Stimulated activated CD4-positive, alpha-beta T cell treated with anti-CD3 and anti-CD28 coated beads, Interleukin-15, amount 100 ng/mL, for 1 hour (primary cell): ENCODE measurements around the gene TGFBR3L.

ENCODE experiments used
- DNase-seq, 2 donors: peaks; one replicate each; pipeline ENCODE4 v3.0.0-alpha.2; 2020; ENCODE audit warnings: low read depth in 1 of 2, low spot score in 1 of 2

TGFBR3L gene

DNA sequence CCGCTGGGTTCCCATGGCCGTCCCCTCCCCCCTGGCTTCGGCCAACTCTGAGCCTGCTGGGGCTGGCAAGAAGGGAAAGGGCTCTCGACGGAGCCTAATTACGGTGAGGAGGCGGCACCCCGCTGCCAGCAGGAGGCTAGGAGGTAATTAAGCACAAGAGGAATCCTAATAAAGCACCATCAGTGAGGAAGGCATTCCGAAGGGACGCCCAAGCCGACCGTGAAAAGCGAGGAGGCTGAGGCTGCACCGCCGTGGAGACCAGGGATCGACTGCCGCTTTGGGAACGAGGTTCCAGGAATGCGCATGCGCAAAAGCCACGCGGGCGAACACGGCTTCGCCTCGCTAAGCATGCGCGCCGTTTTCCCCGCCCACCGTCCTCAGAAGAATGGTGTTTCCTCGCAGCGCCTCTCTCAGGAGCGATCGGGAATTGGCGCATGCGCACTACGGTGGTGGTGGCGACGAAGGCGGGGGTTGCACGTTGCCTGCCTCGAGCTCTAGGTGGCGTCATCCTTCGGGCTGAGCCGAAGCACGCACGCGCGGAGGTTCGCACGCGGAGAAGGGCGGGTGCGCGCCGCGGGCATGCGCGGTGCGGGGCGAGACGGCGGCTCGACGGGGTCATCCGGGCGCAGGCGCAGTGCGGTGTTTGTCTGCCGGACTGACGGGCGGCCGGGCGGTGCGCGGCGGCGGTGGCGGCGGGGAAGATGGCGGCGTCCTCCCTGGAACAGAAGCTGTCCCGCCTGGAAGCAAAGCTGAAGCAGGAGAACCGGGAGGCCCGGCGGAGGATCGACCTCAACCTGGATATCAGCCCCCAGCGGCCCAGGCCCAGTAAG is 11.2 kb upstream of the TGFBR3L start, which contains the start of gene MAP2K7:
Gene MAP2K7, plus strand, starts transcription at position 634 of the 830 bp plus-strand sequence. Its CDS starts 68 bp downstream, at position 702.
- DNase-seq, result peak; percentile 100

DNA sequence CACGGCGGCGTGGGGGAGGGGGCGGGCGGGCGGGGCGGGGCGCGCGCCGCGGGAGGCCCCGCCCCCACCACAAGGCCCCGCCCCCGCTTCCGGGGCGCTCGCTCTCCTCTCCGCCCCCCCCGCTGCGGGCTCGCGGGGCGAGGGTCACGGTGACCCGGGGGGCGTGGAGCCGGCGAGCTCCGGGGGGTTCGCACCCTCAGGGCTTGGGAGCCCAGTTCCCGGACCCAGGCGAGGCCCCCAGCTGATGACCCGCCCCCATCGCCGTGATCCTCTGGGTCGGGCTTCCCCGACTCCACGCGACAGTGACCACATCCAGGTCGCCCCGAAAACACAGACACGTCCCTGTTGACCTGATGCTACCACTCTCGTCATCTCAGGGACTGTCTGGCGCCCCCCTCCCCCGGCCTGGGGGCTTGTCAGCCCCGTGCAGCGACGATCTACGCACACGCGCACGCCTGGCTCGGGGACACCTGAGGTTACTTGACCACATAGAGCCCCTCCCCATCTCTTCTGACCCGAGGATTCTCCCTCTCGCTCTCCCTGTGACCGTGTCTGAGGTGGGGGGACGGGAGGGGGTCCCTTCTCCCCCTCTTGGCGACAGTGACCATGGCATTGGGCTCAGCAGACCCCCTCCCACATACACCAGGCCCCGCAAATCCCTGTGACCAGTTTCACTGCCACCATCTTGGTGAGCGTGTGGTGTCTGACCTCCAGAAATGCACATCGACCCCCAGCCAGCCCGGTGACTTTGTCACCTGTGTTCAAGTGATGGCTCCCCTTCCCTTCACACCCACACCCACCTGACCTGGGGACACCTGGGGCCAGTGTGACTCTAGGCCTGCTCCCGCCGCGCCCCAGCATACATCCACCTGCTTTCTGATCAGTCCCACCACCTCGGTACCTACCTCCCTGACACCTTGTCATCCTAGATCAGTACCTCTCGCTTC is 10.3 kb upstream of the TGFBR3L start:
- no peak for DNase-seq

DNA sequence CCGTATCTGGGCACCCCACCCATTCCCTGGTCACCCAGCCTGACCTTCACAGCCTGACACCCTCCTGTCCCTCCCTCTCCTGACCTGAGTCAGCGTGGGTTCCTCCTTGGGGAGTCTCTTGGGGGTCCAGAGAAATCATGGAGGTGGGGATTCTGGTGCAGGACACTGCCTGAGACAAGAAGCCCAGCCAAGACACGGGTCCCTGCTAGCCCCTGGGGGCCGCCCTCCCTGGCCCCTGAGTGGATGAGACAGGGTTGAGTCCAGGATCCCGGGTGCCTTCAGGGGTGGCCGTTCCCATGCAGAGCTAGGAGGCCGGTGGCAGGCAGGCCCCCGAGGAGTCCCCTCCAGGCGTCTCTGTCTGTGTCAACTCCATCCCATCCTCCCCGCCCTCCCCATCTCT is 9.4 kb upstream of the TGFBR3L start:
- no peak for DNase-seq

DNA sequence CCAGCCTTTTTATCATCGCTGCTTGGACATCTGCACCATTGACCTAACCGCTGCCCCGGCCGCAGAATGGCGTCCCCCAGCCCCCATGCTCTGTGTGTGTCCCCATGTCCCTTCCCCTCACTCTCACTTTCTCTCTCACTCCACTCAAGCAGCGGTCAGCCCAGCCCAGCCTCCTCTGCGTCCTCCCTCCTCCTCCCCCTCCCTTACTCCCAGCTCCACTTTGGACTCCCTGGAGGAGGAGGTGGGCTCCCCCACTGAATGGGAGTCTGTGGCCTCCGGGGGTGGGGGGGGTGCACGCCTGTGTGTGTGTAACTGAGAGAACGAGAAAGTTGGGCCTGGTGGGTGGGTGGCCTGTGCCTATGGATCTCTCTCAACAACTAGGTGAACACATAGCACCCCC is 8.8 kb upstream of the TGFBR3L start:
- DNase-seq, result no peak

DNA sequence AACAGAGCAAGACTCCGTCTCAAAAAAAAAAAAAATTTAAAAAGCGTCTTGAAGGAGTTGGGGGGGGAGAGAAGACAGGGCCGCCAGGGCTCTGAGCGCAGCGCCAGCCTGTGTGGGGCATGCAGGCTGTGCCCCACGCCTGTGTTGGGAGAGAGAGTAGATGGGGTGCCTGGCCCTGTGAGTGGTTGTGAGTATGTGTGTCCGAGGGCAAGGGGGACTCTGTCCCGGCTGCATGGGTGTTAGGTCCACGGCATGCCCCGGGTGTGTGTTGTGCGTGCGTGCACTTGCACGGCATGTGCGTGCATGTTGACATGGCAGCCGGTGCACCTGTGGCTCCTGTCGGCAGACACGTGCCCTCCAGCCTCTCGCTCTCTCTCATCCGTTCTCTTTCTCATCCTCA is 7.5 kb upstream of the TGFBR3L start:
- DNase-seq, result no peak

DNA sequence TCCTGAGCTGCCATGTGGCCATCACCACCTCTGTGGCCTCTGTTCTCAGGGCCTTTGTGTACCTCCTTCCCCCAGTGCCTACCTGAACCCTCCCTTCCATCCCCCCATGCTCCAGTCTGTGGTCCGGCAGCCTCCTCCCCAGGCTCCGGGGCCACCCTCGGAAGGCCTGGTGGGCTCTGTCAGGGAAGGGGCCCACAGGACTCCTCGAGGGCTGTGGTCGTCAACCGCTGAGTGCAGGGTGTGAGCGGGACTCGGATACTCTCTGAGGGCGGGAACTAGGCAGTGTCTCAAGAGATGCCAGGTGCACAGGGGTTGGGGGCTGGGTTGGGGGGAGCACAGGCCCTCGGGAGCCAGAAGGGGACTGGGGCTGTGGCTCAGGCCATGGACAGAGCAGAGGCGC is 7.1 kb upstream of the TGFBR3L start:
- DNase-seq, result no peak

DNA sequence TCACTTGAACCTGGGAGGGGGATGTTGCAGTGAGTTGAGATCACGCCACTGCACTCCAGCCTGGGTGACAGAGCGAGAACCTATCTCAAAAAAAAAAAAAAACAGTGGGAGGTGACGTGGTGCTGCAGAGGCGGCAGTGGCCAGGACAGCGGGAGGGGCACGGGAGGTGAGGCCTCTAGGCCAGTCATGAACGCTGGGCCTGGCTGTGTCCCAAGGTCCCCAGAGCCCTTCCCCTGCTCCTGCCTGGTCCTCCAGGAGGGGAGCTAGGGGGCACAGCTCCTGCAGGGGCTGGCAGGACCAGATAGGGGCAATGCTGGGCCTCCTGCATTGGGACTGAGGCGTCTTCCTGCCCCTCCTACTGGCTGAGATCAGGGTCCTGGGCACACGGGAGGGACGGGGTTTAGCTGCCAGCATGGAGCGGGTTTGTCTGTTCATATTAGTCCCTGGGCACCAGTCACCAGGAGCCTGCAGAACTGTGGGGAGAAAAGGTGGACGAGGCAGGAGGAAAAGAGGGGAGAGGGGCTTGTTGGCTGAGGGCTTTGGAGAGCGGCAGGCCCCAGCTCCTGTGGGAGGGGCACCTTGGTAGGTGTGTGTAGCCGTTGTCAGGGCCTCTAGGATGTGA is 6.4 kb upstream of the TGFBR3L start:
- no peak for DNase-seq

DNA sequence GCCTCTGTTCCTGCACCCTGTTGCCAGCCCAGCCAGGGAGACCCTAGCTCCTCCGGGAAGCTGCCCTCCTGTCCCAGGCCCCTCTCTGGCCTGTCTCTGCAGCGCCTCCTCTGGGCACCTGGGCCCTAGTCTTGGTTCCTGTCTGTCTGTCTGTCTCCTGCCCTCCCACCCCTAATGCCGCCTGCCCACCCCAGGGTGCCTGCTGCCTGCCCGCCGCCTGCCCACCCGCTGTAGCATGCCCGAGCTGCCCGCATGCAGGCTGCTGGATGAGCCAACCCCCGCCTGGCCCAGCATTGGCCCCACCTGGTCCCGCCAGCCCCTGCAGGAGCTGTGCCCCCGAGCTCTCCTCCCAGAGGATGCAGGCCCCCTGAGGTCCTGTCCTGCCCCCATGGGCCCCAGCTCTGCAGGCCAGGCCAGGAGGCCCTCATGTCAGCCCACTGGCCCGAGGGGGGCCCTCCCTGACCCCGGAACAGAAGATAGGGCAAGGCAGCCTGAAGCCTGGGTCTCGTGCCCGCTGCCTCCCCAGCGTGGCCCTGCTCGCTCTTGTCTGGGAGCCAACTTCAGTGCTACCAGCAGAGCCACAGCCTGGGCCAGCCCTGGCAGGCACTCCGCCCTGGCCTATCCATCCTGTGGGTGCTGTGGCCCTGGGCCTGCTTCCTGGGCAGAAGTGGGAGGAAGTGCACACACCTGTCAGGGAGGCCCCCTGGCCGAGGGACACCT is 5.7 kb upstream of the TGFBR3L start:
- no peak for DNase-seq

DNA sequence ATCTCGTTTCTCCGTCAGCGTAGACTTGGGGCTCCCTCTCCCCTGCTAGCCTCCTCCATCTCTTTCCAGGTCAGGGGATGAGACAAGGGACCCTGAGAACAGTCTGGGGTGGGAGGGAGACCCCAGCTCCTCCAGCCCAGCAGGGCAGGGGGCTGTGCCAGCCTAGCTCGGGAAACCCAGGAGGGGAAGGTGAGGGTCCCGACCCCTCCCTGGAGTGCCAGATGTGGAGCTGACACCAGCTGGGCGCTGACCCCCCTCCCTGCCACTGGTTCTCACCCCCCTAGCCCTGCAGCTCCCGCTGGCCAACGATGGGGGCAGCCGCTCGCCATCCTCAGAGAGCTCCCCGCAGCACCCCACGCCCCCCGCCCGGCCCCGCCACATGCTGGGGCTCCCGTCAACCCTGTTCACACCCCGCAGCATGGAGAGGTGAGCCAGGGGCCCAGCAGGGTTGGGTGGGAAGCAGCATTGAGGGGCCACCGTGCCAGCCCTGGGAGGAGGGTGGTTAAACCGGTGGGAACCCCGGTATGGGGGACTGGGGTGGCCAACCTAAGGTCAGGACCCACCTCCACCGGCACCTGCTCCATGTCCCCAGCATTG is 5.1 kb upstream of the TGFBR3L start:
- no peak for DNase-seq

DNA sequence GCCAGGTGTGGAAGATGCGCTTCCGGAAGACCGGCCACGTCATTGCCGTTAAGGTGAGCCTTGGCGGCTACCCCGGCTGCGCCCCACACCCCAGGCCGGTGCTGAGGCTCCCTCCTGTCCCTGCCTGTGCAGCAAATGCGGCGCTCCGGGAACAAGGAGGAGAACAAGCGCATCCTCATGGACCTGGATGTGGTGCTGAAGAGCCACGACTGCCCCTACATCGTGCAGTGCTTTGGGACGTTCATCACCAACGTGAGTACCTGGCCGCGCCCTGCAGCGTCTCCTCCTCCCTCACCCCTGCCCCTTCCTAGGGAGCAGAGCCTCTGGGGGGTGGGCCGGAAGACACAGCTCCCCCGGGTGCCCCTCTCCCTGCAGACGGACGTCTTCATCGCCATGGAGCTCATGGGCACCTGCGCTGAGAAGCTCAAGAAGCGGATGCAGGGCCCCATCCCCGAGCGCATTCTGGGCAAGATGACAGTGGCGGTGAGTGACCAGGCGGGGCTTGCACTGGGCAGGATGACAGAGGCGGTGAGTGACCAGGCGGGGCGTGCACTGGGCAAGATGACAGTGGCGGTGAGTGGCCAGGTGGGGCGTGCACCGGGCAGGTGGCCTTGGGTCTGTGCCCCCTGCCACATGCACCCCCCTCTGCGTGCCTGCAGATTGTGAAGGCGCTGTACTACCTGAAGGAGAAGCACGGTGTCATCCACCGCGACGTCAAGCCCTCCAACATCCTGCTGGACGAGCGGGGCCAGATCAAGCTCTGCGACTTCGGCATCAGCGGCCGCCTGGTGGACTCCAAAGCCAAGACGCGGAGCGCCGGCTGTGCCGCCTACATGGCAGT is 4.1 kb upstream of the TGFBR3L start:
- DNase-seq, result no peak

DNA sequence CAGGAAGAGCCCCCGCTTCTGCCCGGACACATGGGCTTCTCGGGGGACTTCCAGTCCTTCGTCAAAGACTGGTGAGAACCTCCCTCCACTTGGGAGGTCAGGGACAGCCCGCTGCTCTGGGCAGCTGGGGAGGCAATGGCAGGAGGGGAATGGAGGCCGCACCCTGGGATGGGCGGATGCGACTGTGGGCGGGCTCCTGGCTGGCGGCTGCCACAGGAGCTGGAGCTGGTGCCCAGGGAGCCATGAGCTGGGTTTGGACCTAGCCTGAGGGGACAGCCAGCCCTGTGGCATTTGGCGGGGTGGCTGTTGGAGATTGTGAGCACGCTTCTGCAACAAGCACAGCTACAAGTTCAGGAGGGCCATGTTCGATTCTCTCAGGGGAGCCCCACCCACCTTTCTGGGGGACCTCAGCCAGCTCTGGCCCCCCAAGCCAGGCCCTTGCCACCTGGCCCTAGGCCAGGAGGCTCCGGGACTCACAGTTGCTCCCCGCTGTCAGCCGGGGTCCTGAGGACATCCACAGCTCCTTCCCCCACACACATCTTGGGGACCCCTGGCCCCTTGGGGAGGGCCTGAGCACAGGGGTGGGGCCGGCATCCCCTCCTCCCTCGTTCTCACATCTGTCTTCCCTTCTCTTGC is 3.0 kb upstream of the TGFBR3L start:
- no peak for DNase-seq

DNA sequence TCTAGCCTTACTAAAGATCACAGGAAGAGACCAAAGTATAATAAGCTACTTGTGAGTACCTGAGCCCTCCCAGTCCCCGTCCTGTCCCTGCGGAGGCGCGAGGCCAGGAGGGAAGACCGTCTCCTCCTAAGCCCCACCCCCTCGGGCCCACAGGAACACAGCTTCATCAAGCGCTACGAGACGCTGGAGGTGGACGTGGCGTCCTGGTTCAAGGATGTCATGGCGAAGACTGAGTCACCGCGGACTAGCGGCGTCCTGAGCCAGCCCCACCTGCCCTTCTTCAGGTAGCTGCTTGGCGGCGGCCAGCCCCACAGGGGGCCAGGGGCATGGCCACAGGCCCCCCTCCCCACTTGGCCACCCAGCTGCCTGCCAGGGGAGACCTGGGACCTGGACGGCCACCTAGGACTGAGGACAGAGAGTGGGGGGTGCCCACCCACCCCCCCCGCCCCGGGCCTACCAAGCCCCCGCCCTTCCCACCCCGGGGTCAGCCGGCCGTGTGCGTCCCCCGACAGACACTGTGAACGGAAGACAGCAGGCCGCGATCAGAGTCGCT is 2.4 kb upstream of the TGFBR3L start:
- no peak for DNase-seq

DNA sequence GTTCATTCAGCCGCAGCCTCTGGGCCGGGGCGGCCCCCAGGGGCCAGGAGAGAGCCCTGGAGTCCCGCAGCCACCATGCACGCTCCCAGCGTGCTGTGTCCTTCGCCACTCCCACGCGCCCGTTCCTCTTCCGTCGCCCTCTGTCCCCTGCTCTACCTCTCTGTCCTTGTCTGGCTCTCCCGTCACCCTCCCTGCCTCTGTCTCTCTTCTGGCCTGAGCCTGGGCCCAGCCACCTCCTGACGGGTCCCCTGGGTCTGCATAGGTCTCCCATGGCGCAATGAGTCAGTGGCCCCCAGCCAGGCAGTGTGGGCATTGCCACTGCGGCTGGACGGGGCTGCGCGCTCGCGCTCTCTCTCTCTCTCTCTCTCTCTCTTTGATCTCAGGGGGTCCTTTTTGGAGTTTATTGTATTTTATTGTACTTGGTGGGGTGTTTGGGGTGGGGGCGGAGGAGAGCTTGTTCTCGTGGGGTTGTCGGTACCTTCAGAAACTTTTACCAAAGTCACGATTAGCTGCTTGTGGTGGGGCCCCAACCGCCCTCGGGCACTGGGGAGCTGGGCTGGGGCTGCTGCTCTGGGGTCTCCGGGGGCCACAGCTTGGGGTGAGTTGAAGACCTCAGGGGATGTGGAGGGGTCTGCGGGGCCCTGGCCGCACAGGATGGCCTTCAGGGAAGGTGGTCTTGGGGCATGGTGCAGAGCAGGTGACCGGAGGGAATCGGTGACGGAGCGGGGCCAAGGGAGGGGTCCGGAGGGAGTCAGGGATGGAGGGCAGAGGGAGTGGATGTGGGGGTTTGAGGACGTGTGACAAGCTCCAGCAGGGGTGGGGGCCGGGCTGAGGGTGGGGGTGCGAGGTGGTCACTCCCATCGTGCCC is 1.7 kb upstream of the TGFBR3L start:
- no peak for DNase-seq

DNA sequence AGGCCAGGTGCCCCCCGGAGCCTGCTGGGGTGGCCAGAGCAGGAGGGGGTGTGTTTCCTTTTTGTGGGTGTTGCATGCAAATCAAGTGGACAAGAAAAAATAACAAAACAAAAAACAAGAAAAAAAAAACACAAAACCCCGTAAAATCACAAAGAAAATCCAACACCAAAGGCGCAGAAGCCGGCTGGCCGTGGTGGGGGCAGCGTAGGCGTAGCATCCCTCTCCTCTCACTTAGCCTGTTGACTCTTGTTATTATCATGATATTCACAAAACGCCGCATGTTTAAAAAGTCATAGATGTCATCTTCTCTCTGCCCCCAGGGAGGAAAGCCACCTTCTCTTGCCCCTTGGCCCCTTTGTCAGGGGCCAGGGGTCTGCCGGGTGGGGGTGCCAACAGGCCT is 978 bp upstream of the TGFBR3L start:
- no peak for DNase-seq

DNA sequence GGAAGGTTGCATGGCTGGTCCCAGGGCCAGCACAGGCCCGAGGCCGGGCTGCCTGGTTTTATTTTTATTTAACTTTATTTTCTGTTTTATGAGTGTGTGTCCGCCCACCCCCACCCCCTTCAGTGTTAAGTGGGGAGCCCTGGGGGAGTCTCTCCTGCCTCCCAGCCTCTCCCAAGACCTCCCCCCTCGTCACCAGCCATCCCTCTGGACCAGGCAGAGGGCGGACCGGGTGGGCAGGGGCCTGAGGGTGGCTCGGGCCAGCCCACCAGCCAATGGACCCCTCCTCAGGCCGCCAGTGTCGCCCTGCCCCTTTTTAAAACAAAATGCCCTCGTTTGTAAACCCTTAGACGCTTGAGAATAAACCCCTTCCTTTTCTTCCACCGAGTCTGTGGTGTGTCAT is 531 bp upstream of the TGFBR3L start:
- no peak for DNase-seq

DNA sequence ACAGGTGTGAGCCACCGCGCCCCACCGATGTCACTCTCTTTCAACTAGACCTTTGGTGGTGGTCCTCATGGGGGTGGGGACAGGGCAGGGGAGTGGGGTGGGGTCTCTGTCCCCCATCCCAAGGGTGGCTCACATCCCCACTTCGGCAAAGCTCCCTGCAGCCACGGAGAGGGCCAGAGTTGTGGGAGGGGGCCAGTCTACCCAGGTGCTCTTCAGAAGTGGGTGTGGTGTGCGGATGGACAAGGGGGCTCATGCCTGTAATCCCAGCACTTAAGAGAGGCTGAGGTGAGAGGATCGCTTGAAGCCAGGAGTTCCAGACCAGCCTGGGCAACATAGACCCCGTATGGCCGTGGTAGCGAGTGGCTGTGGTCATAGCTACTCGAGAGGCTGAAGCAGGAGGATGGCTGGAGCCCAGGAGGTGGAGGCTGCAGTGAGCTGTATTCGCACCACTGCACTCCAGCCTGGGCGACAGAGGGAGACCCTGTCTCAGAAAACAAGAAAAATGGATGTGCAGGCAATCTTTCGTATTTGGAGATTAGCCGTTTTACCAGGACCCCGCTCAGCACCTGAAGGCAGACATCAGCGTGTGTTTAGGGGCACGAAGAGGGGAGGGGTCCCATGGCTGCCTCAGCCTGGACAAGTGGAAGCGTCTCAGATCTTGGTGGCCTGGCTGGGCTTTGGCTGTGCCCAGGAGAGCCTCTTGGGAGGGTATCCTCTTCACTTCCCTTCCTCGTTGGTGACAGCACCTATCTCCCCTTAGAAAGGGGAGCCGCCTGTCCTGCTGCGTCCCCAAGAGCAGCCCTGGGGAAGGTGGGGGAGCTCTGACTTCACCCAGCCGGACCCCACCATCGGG is 846 bp downstream of the TGFBR3L start:
- DNase-seq, result no peak
